ENCODE measurements around the gene LDHB. TPM values are rescaled to one million over a fixed set of nuclear protein-coding genes. Genes with fewer than 3 reads are reported as not detected.
"Not testable (repeated sequence)": the region's sequence is repeated elsewhere in the genome, so short reads cannot be mapped to it uniquely, and the experiment has no call there.

The LDHB gene
- polyA plus RNA-seq, 2 of the 4 experiments (the other 2 are of a cell fraction) = 1,852 to 2,260 TPM

GRCh38 chr12:21599143-21599999, 58.3 kb downstream of the LDHB start:
- no peak for ATAC-seq
- Histone ChIP-seq H3K4me3 (no peak overlapping the region), H3K4me1 (no peaks in the 10 kb centered on the region), H3K9me3 (no peaks in the 10 kb centered on the region), H3K4me2 (no peak overlapping the region), H3K27ac (no peak overlapping the region)
- 79% methylated on average over 3 of the region's 3 CpGs for WGBS (ENCODE audit: missing lambda C conversion rate)
- TF ChIP-seq NPAS2 (CRISPR knock-in tag; IDR thresholded peaks at IDR 0.05; ENCODE audit: borderline replicate concordance) = no peak
- TF ChIP-seq HDAC2 (IDR thresholded peaks at IDR 0.05) = no peak
- no peak for TF ChIP-seq PBX3 (IDR thresholded peaks at IDR 0.05)
- no peak for TF ChIP-seq BHLHE40 (IDR thresholded peaks at IDR 0.05; ENCODE audit: low read depth, low read length)
- TF ChIP-seq MYC (IDR thresholded peaks at IDR 0.05; ENCODE audit: borderline replicate concordance, low read length) = no peak
- TF ChIP-seq SMC3 (IDR thresholded peaks at IDR 0.05) = no peak
- TF ChIP-seq MAFK (IDR thresholded peaks at IDR 0.05; ENCODE audit: partially characterized antibody) = no peak
- TF ChIP-seq NFE2L2 (conservative IDR thresholded peaks at IDR 0.05; ENCODE audit: low read length) = no peak
- TF ChIP-seq CBX2 (IDR thresholded peaks at IDR 0.05; ENCODE audit: borderline replicate concordance, low read depth) = no peak
- TF ChIP-seq ZC3H11A (IDR thresholded peaks at IDR 0.05) = no peak
- TF ChIP-seq JUN (IDR thresholded peaks at IDR 0.05) = no peak
- TF ChIP-seq CHD2 (IDR thresholded peaks at IDR 0.05; ENCODE audit: low read length, partially characterized antibody) = no peak
- TF ChIP-seq RNF2 (IDR thresholded peaks at IDR 0.05; ENCODE audit: borderline replicate concordance, low read depth) = no peak
- TF ChIP-seq ATOH8 (CRISPR knock-in tag; IDR thresholded peaks at IDR 0.05; ENCODE audit: low read depth) = no peak
- ChIA-PET CTCF (no interaction called here), POLR2A (no interaction called here)
- no peak for DNase-seq (ENCODE audit: low read depth in 1 of 2, low spot score in 1 of 2)
- no peak for FAIRE-seq

DNA sequence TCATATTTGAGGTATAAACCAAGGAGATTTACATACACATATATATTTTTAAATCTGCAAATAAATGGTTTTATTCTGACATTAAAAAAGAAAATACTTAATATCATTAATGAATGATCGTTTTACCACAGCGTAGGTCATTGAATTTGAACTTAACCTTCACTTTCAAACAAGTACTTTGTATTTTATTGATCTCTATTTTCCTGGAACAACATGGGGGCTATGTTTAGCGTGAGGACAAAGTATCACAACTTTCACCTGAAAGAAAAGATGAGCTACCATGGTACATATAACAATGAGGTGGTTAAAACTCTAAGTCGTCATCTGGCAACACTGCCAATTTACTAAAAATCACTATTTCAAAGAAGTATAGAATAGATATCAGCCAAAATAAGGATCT, 59.0 kb downstream of the LDHB start:
- ATAC-seq (no peak), FAIRE-seq (no peak), DNase-seq (ENCODE audit: low read depth in 1 of 2, low spot score in 1 of 2) (no peak)
- no peaks in the 10 kb centered on the region for H3K9me3 ChIP-seq
- no peak overlapping the region for H3K4me3 ChIP-seq
- H3K4me1 ChIP-seq = no peaks in the 10 kb centered on the region
- TF ChIP-seq RFX5 (IDR thresholded peaks at IDR 0.05) = no peak
- TF ChIP-seq E2F6 (IDR thresholded peaks at IDR 0.05; ENCODE audit: borderline replicate concordance, low read depth) = no peak
- POLR2A ChIA-PET = no interaction called here
- CTCF ChIA-PET = no interaction called here
- WGBS (ENCODE audit: missing lambda C conversion rate) = 56% methylated on average over 4 of the region's 4 CpGs
- H3K27ac ChIP-seq = no peak overlapping the region
- H3K4me2 ChIP-seq = no peak overlapping the region

DNA sequence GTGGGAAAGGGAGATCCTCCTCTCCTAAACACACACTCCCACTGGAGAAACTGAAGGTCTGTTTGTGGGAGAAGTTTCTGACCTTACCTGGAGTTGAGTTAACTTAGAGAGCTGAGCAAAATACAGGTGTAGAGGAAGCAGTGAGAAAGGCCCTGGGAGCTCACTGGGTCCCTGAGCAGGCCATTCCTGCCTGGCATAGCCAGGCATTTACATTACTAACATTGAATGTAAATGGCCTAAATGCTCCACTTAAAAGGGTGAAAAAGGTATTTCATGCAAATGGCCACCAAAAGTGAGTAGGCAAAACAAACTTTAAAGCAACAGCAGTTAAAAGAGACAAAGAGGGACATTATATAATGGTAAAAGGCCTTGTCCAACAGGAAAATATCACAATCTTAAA, 62.3 kb downstream of the LDHB start:
- CTCF ChIA-PET = not testable (repeated sequence)

GRCh38 chr12:21585485-21585884, 72.2 kb downstream of the LDHB start:
- no peak overlapping the region for H3K27ac ChIP-seq
- WGBS (ENCODE audit: missing lambda C conversion rate) = 23% methylated on average over 3 of the region's 3 CpGs
- CTCF ChIA-PET = no interaction called here
- no peaks in the 10 kb centered on the region for H3K4me1 ChIP-seq
- TF ChIP-seq JUNB (IDR thresholded peaks at IDR 0.05) = no peak
- no peak for TF ChIP-seq CHD4 (IDR thresholded peaks at IDR 0.05; ENCODE audit: borderline replicate concordance)
- peak; percentile 64 for TF ChIP-seq USF2 (IDR thresholded peaks at IDR 0.05)
- H3K4me3 ChIP-seq = no peak overlapping the region
- no peak overlapping the region for H3K4me2 ChIP-seq
- no peak for FAIRE-seq
- no peaks in the 10 kb centered on the region for H3K9me3 ChIP-seq
- POLR2A ChIA-PET = no interaction called here
- ATAC-seq = no peak
- no peak for DNase-seq (ENCODE audit: low read depth in 1 of 2, low spot score in 1 of 2)

More for the DNA sequence above, 62.3 kb downstream of the LDHB start:
- FAIRE-seq; H3K4me1 ChIP-seq; H3K27ac ChIP-seq; POLR2A ChIA-PET; H3K4me2 ChIP-seq; H3K4me3 ChIP-seq; ATAC-seq; DNase-seq (ENCODE audit: low read depth in 1 of 2, low spot score in 1 of 2): not testable (repeated sequence)
- peaks cover 11% of the 10 kb centered on the region; the same call in 1 of the 3 replicates for H3K9me3 ChIP-seq

All from A549 (cell line).